ENCODE measurements around the gene CNNM2. TPM values are rescaled to one million over a fixed set of nuclear protein-coding genes. Genes with fewer than 3 reads are reported as not detected.
A peak's percentile ranks its signal among the peaks of the same experiment; 100 is the strongest.

The CNNM2 gene
- total RNA-seq, 1 experiment from 2014 or later: 23.5 TPM

DNA sequence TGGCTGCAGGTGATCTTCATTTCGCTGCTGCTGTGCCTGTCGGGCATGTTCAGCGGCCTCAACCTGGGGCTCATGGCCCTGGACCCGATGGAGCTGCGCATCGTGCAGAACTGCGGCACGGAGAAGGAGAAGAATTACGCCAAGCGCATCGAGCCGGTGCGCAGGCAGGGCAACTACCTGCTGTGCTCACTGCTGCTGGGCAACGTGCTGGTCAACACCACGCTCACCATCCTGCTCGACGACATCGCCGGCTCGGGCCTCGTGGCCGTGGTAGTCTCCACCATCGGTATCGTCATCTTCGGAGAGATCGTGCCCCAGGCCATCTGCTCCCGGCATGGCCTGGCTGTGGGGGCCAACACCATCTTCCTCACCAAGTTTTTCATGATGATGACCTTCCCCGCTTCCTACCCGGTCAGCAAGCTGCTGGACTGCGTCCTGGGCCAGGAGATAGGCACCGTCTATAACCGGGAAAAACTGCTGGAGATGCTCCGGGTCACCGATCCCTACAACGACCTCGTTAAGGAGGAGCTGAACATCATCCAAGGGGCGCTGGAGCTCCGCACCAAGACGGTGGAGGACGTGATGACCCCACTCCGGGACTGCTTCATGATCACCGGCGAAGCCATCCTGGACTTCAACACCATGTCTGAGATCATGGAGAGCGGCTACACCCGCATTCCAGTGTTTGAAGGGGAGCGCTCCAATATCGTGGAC is 1.3 kb downstream of the CNNM2 start (continued):
- TF ChIP-seq, protein P1, sequence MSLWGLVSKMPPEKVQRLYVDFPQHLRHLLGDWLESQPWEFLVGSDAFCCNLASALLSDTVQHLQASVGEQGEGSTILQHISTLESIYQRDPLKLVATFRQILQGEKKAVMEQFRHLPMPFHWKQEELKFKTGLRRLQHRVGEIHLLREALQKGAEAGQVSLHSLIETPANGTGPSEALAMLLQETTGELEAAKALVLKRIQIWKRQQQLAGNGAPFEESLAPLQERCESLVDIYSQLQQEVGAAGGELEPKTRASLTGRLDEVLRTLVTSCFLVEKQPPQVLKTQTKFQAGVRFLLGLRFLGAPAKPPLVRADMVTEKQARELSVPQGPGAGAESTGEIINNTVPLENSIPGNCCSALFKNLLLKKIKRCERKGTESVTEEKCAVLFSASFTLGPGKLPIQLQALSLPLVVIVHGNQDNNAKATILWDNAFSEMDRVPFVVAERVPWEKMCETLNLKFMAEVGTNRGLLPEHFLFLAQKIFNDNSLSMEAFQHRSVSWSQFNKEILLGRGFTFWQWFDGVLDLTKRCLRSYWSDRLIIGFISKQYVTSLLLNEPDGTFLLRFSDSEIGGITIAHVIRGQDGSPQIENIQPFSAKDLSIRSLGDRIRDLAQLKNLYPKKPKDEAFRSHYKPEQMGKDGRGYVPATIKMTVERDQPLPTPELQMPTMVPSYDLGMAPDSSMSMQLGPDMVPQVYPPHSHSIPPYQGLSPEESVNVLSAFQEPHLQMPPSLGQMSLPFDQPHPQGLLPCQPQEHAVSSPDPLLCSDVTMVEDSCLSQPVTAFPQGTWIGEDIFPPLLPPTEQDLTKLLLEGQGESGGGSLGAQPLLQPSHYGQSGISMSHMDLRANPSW (CRISPR knock-in tag; conservative IDR thresholded peaks at IDR 0.05; ENCODE audit: low read depth): no peak
- TF ChIP-seq, protein P2, sequence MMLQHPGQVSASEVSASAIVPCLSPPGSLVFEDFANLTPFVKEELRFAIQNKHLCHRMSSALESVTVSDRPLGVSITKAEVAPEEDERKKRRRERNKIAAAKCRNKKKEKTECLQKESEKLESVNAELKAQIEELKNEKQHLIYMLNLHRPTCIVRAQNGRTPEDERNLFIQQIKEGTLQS (CRISPR knock-in tag; conservative IDR thresholded peaks at IDR 0.05): peak; percentile 77; the same call in 1 of the 2 replicates
- no peak for TF ChIP-seq KAT7 (CRISPR knock-in tag; IDR thresholded peaks at IDR 0.05; ENCODE audit: borderline replicate concordance)
- TF ChIP-seq NFYB (CRISPR knock-in tag; conservative IDR thresholded peaks at IDR 0.05; ENCODE audit: low read depth): peak; percentile 32
- no peak for TF ChIP-seq CREM (CRISPR knock-in tag; IDR thresholded peaks at IDR 0.05)
- TF ChIP-seq, protein P3, sequence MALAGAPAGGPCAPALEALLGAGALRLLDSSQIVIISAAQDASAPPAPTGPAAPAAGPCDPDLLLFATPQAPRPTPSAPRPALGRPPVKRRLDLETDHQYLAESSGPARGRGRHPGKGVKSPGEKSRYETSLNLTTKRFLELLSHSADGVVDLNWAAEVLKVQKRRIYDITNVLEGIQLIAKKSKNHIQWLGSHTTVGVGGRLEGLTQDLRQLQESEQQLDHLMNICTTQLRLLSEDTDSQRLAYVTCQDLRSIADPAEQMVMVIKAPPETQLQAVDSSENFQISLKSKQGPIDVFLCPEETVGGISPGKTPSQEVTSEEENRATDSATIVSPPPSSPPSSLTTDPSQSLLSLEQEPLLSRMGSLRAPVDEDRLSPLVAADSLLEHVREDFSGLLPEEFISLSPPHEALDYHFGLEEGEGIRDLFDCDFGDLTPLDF (CRISPR knock-in tag; IDR thresholded peaks at IDR 0.05): peak; percentile 86; the same call in 1 of the 2 replicates
- TF ChIP-seq, protein P4, sequence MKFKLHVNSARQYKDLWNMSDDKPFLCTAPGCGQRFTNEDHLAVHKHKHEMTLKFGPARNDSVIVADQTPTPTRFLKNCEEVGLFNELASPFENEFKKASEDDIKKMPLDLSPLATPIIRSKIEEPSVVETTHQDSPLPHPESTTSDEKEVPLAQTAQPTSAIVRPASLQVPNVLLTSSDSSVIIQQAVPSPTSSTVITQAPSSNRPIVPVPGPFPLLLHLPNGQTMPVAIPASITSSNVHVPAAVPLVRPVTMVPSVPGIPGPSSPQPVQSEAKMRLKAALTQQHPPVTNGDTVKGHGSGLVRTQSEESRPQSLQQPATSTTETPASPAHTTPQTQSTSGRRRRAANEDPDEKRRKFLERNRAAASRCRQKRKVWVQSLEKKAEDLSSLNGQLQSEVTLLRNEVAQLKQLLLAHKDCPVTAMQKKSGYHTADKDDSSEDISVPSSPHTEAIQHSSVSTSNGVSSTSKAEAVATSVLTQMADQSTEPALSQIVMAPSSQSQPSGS (CRISPR knock-in tag; IDR thresholded peaks at IDR 0.05; ENCODE audit: borderline replicate concordance, low read depth): no peak
- peak; percentile 23; the same call in 1 of the 2 replicates for TF ChIP-seq ZNF121 (CRISPR knock-in tag; IDR thresholded peaks at IDR 0.05)
- TF ChIP-seq, protein P5, sequence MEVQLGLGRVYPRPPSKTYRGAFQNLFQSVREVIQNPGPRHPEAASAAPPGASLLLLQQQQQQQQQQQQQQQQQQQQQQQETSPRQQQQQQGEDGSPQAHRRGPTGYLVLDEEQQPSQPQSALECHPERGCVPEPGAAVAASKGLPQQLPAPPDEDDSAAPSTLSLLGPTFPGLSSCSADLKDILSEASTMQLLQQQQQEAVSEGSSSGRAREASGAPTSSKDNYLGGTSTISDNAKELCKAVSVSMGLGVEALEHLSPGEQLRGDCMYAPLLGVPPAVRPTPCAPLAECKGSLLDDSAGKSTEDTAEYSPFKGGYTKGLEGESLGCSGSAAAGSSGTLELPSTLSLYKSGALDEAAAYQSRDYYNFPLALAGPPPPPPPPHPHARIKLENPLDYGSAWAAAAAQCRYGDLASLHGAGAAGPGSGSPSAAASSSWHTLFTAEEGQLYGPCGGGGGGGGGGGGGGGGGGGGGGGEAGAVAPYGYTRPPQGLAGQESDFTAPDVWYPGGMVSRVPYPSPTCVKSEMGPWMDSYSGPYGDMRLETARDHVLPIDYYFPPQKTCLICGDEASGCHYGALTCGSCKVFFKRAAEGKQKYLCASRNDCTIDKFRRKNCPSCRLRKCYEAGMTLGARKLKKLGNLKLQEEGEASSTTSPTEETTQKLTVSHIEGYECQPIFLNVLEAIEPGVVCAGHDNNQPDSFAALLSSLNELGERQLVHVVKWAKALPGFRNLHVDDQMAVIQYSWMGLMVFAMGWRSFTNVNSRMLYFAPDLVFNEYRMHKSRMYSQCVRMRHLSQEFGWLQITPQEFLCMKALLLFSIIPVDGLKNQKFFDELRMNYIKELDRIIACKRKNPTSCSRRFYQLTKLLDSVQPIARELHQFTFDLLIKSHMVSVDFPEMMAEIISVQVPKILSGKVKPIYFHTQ (CRISPR knock-in tag; IDR thresholded peaks at IDR 0.05): no peak
- TF ChIP-seq, protein P6, sequence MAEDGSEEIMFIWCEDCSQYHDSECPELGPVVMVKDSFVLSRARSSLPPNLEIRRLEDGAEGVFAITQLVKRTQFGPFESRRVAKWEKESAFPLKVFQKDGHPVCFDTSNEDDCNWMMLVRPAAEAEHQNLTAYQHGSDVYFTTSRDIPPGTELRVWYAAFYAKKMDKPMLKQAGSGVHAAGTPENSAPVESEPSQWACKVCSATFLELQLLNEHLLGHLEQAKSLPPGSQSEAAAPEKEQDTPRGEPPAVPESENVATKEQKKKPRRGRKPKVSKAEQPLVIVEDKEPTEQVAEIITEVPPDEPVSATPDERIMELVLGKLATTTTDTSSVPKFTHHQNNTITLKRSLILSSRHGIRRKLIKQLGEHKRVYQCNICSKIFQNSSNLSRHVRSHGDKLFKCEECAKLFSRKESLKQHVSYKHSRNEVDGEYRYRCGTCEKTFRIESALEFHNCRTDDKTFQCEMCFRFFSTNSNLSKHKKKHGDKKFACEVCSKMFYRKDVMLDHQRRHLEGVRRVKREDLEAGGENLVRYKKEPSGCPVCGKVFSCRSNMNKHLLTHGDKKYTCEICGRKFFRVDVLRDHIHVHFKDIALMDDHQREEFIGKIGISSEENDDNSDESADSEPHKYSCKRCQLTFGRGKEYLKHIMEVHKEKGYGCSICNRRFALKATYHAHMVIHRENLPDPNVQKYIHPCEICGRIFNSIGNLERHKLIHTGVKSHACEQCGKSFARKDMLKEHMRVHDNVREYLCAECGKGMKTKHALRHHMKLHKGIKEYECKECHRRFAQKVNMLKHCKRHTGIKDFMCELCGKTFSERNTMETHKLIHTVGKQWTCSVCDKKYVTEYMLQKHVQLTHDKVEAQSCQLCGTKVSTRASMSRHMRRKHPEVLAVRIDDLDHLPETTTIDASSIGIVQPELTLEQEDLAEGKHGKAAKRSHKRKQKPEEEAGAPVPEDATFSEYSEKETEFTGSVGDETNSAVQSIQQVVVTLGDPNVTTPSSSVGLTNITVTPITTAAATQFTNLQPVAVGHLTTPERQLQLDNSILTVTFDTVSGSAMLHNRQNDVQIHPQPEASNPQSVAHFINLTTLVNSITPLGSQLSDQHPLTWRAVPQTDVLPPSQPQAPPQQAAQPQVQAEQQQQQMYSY (CRISPR knock-in tag; IDR thresholded peaks at IDR 0.05): no peak
- TF ChIP-seq, protein P7, sequence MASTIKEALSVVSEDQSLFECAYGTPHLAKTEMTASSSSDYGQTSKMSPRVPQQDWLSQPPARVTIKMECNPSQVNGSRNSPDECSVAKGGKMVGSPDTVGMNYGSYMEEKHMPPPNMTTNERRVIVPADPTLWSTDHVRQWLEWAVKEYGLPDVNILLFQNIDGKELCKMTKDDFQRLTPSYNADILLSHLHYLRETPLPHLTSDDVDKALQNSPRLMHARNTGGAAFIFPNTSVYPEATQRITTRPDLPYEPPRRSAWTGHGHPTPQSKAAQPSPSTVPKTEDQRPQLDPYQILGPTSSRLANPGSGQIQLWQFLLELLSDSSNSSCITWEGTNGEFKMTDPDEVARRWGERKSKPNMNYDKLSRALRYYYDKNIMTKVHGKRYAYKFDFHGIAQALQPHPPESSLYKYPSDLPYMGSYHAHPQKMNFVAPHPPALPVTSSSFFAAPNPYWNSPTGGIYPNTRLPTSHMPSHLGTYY (CRISPR knock-in tag; IDR thresholded peaks at IDR 0.05): no peak
- TF ChIP-seq JUN (CRISPR knock-in tag; IDR thresholded peaks at IDR 0.05): peak; percentile 94
- TF ChIP-seq TCF7 (CRISPR knock-in tag; IDR thresholded peaks at IDR 0.05; ENCODE audit: low read depth): no peak; the same call in 1 of the 2 replicates
- no peak for TF ChIP-seq CBFB (CRISPR knock-in tag; IDR thresholded peaks at IDR 0.05; ENCODE audit: low read depth)
- TF ChIP-seq, protein P8, sequence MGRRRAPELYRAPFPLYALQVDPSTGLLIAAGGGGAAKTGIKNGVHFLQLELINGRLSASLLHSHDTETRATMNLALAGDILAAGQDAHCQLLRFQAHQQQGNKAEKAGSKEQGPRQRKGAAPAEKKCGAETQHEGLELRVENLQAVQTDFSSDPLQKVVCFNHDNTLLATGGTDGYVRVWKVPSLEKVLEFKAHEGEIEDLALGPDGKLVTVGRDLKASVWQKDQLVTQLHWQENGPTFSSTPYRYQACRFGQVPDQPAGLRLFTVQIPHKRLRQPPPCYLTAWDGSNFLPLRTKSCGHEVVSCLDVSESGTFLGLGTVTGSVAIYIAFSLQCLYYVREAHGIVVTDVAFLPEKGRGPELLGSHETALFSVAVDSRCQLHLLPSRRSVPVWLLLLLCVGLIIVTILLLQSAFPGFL (CRISPR knock-in tag; IDR thresholded peaks at IDR 0.05; ENCODE audit: borderline replicate concordance): no peak
- no peak; the same call in 1 of the 2 replicates for TF ChIP-seq SP1 (CRISPR knock-in tag; conservative IDR thresholded peaks at IDR 0.05)
- 0 out of 2 replicates have a peak, but pooled peaks have one; percentile 58 for TF ChIP-seq ATF1 (CRISPR knock-in tag; IDR thresholded peaks at IDR 0.05)
- no peak for TF ChIP-seq MXD4 (CRISPR knock-in tag; IDR thresholded peaks at IDR 0.05; ENCODE audit: borderline replicate concordance)
- TF ChIP-seq, protein P9, sequence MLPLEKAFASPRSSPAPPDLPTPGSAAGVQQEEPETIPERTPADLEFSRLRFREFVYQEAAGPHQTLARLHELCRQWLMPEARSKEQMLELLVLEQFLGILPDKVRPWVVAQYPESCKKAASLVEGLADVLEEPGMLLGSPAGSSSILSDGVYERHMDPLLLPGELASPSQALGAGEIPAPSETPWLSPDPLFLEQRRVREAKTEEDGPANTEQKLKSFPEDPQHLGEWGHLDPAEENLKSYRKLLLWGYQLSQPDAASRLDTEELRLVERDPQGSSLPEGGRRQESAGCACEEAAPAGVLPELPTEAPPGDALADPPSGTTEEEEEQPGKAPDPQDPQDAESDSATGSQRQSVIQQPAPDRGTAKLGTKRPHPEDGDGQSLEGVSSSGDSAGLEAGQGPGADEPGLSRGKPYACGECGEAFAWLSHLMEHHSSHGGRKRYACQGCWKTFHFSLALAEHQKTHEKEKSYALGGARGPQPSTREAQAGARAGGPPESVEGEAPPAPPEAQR (CRISPR knock-in tag; IDR thresholded peaks at IDR 0.05): no peak

Measured in WTC11 (cell line).